ENCODE results near the gene SPATA46. TPM values are rescaled to one million over a fixed set of nuclear protein-coding genes. Genes with fewer than 3 reads are reported as not detected.

The SPATA46 gene
- total RNA-seq, 1 donor from 2014 or later, result not detected

- DNase-seq (ENCODE audit: low read depth, low spot score), result no peak
- TF ChIP-seq CTCF (conservative IDR thresholded peaks at IDR 0.05), result no peak
- Mint-ChIP-seq H3K27me3 (ENCODE audit: low read depth) (no peaks in the 10 kb centered on the region), H3K9me3 (no peaks in the 10 kb centered on the region), H3K27ac (ENCODE audit: unreplicated experiment) (peak overlapping the region; percentile 88), H3K36me3 (ENCODE audit: low read depth) (no peaks in the 10 kb centered on the region), H3K4me3 (no peak overlapping the region), H3K4me1 (peaks cover 23% of the 10 kb centered on the region)
These were observed 41.5 kb downstream of the SPATA46 start for GRCh38 chr1:162335126-162335525.

- Mint-ChIP-seq H3K9me3 (no peaks in the 10 kb centered on the region), H3K36me3 (ENCODE audit: low read depth) (no peaks in the 10 kb centered on the region), H3K4me1 (peaks cover 23% of the 10 kb centered on the region), H3K27ac (ENCODE audit: unreplicated experiment) (peak overlapping the region; percentile 91), H3K4me3 (no peak overlapping the region), H3K27me3 (ENCODE audit: low read depth) (no peaks in the 10 kb centered on the region)
- no peak for DNase-seq (ENCODE audit: low read depth, low spot score)
- TF ChIP-seq CTCF (conservative IDR thresholded peaks at IDR 0.05), result no peak
These were observed 42.7 kb downstream of the SPATA46 start for GRCh38 chr1:162333991-162334390.

- H3K4me1 Mint-ChIP-seq, result peaks cover 15% of the 10 kb centered on the region
- no peak overlapping the region for H3K27ac Mint-ChIP-seq (ENCODE audit: unreplicated experiment)
- no peaks in the 10 kb centered on the region for H3K9me3 Mint-ChIP-seq
- DNase-seq (ENCODE audit: low read depth, low spot score), result no peak
- no peaks in the 10 kb centered on the region for H3K27me3 Mint-ChIP-seq (ENCODE audit: low read depth)
- no peaks in the 10 kb centered on the region for H3K36me3 Mint-ChIP-seq (ENCODE audit: low read depth)
- no peak for TF ChIP-seq CTCF (conservative IDR thresholded peaks at IDR 0.05)
- no peak overlapping the region for H3K4me3 Mint-ChIP-seq
These were observed 46.8 kb downstream of the SPATA46 start for GRCh38 chr1:162329826-162330225.

- H3K4me1 Mint-ChIP-seq, result peaks cover 10% of the 10 kb centered on the region
- no peak overlapping the region for H3K4me3 Mint-ChIP-seq
- no peak for DNase-seq (ENCODE audit: low read depth, low spot score)
- TF ChIP-seq CTCF (conservative IDR thresholded peaks at IDR 0.05), result no peak
- H3K27me3 Mint-ChIP-seq (ENCODE audit: low read depth), result no peaks in the 10 kb centered on the region
- H3K27ac Mint-ChIP-seq (ENCODE audit: unreplicated experiment), result no peak overlapping the region
- H3K9me3 Mint-ChIP-seq, result no peaks in the 10 kb centered on the region
- H3K36me3 Mint-ChIP-seq (ENCODE audit: low read depth), result no peaks in the 10 kb centered on the region
These were observed 48.1 kb downstream of the SPATA46 start for GRCh38 chr1:162328512-162328911.

- DNase-seq (ENCODE audit: low read depth, low spot score), result no peak
- H3K27ac Mint-ChIP-seq (ENCODE audit: unreplicated experiment), result no peak overlapping the region
- no peak overlapping the region for H3K4me3 Mint-ChIP-seq
- no peaks in the 10 kb centered on the region for H3K27me3 Mint-ChIP-seq (ENCODE audit: low read depth)
- peaks cover 9% of the 10 kb centered on the region for H3K4me1 Mint-ChIP-seq
- H3K9me3 Mint-ChIP-seq, result no peaks in the 10 kb centered on the region
- TF ChIP-seq CTCF (conservative IDR thresholded peaks at IDR 0.05), result no peak
- H3K36me3 Mint-ChIP-seq (ENCODE audit: low read depth), result no peaks in the 10 kb centered on the region
These were observed 48.9 kb downstream of the SPATA46 start for GRCh38 chr1:162327788-162328165.

Measured in neural crest cell (in vitro differentiated cells).